H1 (cell line): Measurements from ENCODE around the gene NHP2. TPM values are rescaled to one million over a fixed set of nuclear protein-coding genes. Genes with fewer than 3 reads are reported as not detected.

Experiments
- CHD2 ChIP-seq: IDR thresholded peaks from 2 replicates; pipeline ENCODE4 v1.6.1; 2012; ENCODE audit warnings: low read length, improper control_type of control experiment
- TEAD4 ChIP-seq: IDR thresholded peaks from 2 replicates; pipeline ENCODE4 v1.6.1; 2012; ENCODE audit warnings: low read depth, low read length, inconsistent platforms, mixed read lengths
- polyA plus RNA-seq, 7 experiments: library from polyadenylated mRNA; depleted of rRNA in 3 of 7; stranded (reverse) in 5 of 7; unstranded in 2 of 7; fragments of >200 nt in 5 of 7; fragments of 200-250 nt in 2 of 7; gene quantifications; 1 replicate in 5 of 7; 2 replicates in 1 of 7; 4 replicates in 1 of 7; pipeline versions ENCODE4 v1.2.1 to v1.2.3, GENCODE V29; 2011 to 2013; ENCODE audit warnings: missing spikeins in 2 of 7, mixed read lengths in 2 of 7
- total RNA-seq: library from RNA; stranded (reverse); fragmentation: NEBNext Ultra II Directional; extraction: Animal tissue kit (Norgen Biotek cat#: 25700); gene quantifications from 2 replicates; pipeline ENCODE4 v1.2.1, GENCODE V29; 2021

Gene NHP2
- total and polyA plus RNA-seq, 2 of the 8 experiments (the other 6 are each of a cell fraction or from before 2014, with no cell fraction given), result 241 to 263 TPM

DNA sequence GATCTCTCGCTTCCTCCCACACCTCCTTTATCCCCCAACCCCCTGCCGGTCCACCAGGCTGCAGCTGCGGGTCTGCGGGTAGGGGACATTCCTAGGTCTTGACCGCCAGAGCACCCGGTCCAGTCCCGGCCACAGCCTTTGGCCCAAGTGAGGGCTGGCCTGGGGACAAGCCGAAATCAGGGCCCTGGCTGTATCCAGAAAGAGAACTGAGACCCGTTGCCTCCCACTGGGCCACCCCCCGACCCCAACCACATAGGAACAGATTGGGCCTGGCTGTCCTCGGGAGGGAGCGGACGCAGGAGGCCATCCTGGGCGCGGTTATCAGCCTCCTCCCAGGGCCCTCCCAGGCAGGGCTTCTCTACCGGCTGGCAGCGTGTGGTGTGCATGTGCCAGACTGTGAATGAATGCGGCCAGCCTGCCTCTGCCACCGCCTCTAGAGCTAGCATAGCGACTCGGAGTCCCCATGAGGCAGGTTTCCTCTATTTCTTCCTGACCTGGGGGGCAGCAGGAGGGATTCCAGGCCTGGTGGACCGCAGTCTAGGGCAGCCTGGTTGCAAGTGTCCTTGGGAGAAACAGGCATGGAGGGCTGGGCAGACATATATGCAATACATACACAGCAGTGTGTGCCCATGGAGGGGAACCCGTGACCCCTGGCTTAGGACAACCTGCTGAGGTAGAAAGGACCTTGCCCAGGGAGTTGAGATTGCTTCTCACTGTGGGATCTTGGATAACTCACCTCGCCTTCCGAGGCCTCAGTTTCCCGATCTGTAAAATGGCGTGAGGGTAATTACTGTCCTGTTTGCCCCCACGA is 39.2 kb downstream of the NHP2 start (continued):
- TF ChIP-seq TEAD4 (0 out of 2 replicates have a peak, but pooled peaks have one; percentile 7), CHD2 (no peak)
